NB4 (cell line): ENCODE data around the gene CTNNA2.

ENCODE experiments used
- CTCF ChIP-seq: IDR thresholded peaks from one replicate; pipeline ENCODE4 v1.5.1; 2012; ENCODE audit warnings: low read depth, low read length
- POLR2A ChIP-seq: IDR thresholded peaks from 2 replicates; pipeline ENCODE4 v1.6.1; 2011; ENCODE audit warnings: mild to moderate bottlenecking; ENCODE audit not compliant: insufficient read length; ENCODE audit errors: extremely low read depth

DNA sequence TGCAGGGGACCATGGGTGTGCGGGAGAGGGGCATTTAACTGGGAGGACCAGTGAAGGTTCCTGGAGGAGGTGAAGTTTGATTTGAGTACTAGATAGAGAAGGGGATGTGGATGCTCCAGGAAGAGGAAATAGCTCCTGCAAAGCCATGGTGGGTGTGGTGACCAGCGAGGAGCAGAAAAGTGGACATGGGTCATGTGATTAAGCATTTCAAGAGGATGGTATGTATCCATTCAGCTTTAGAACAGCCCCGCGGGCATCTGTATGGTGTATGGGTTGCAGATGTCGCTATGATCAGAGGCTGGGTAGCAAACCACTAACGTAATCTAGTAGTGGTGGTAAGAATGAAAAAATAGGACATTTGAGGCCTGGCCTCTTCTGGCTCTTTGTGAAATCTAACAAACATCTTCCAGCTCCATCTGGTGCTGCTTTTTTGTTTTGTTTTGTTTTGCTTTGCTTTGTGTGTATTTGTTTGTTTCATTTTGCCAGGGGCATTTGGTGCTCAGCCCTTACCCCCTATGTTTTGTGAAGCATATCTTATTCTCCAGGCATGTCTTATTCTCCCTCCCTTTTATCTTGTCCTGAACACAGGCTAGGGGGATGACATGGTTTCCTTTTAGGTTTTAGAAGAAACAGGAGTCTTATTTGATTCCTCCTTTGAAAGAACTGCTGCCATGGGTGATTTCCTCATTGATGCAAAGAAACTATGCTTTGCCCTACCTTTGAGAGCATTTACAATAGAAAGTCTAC lies 565.6 kb downstream of the CTNNA2 start:
- TF ChIP-seq POLR2A, result no peak
- TF ChIP-seq CTCF, result no peak
